ENCODE measurements around the gene EGFR.

GRCh38 chr7:55246171-55246570 lies 227.4 kb downstream of the EGFR start:
- TF ChIP-seq CTCF (IDR thresholded peaks at IDR 0.05) (no peak), POLR2A (IDR thresholded peaks at IDR 0.05) (no peak)
